HCT116 (cell line): ENCODE data around the gene IP6K2. TPM values are rescaled to one million over a fixed set of nuclear protein-coding genes. Genes with fewer than 3 reads are reported as not detected.

Source experiments
- ATAC-seq: fragments of 200-7000 bp; cut with Tn5 transposase; 2 replicates; pipeline ENCODE4 v1.9.1; 2020; ENCODE audit warnings: mild to moderate bottlenecking, moderate library complexity
- BruUV-seq: library from RNA; stranded (reverse); fragments of 400-500 nt; replicated peaks from 2 replicates; lab custom pipeline; 2021; lab: Mats Ljungman, UMichigan
- CTCF ChIA-PET: fragments of 300-600 bp; sonication (Branson Sonifier 250); formaldehyde crosslinking; loops from one replicate; lab custom pipeline; 2021; ENCODE audit warnings: antibody characterized with exemption; lab: Charles Lee
- POLR2A ChIA-PET: fragments of 300-600, 350-600 bp; sonication (Branson Sonifier 250); formaldehyde crosslinking; loops from one replicate; lab custom pipeline; 2021; ENCODE audit warnings: antibody characterized with exemption; lab: Charles Lee
- RAD21 ChIA-PET, 2 experiments: fragments of 300-600 bp; sonication (Branson Sonifier 250); formaldehyde crosslinking; loops; one replicate each; lab custom pipeline; 2023; ENCODE audit warnings: low total read pairs in 2 of 2; ENCODE audit not compliant: uncharacterized antibody in 2 of 2, unreplicated experiment in 2 of 2, low non-redundant PET in 1 of 2; lab: Charles Lee
- DNase-seq: peaks from one replicate; pipeline ENCODE4 v3.0.0-alpha.2; 2010; ENCODE audit warnings: low read depth, low spot score
- H2AFZ ChIP-seq: fragments of 200-600 bp; shearing (Covaris generic), sonication (generic); 2 replicates; pipeline ENCODE4 v1.6.1; 2017; ENCODE audit warnings: low read depth, mixed run types, mixed read lengths, antibody characterized with exemption, low read length; ENCODE audit not compliant: poor library complexity, severe bottlenecking
- H3K27ac ChIP-seq: 2 replicates; pipeline ENCODE4 v1.5.1; 2012; ENCODE audit warnings: low read depth, low read length
- H3K27me3 ChIP-seq: fragments of 200-600 bp; sonication (generic); 2 replicates; pipeline ENCODE4 v1.6.1; 2016; ENCODE audit warnings: mixed run types, low read length, mixed read lengths; ENCODE audit not compliant: insufficient read depth
- H3K36me3 ChIP-seq, 2 experiments: fragments of 200-500 bp in 1 of 2; fragments of 200-600 bp in 1 of 2; sonication (Bioruptor generic) in 1 of 2; sonication (generic) in 1 of 2; 2 replicates each; pipeline versions ENCODE4 v1.5.1 to v1.6.1; 2014 to 2016; ENCODE audit warnings: low read length in 2 of 2, inconsistent platforms in 1 of 2, mixed read lengths in 1 of 2, mixed run types in 1 of 2; ENCODE audit not compliant: insufficient read depth in 2 of 2, control insufficient read depth in 1 of 2
- H3K4me1 ChIP-seq, 2 experiments: fragments of 200-600 bp in 1 of 2; sonication (generic) in 1 of 2; 2 replicates each; pipeline versions ENCODE4 v1.5.1 to v1.6.1; 2012 to 2017; ENCODE audit warnings: low read length in 2 of 2, inconsistent platforms in 1 of 2, mild to moderate bottlenecking in 1 of 2, mixed read lengths in 1 of 2, mixed run types in 1 of 2, moderate library complexity in 1 of 2; ENCODE audit not compliant: insufficient read depth in 2 of 2, control insufficient read depth in 1 of 2
- H3K4me2 ChIP-seq: fragments of 200-600 bp; sonication (generic); 2 replicates; pipeline ENCODE4 v1.6.1; 2017; ENCODE audit warnings: mixed run types, low read length, mixed read lengths
- H3K4me3 ChIP-seq, 2 experiments: fragments of 200-600 bp in 1 of 2; sonication (generic) in 1 of 2; replicated peaks in 1 of 2; 2 replicates each; pipeline ENCODE4 v1.5.1; 2011 to 2016; ENCODE audit warnings: low read length in 2 of 2, control low read depth in 1 of 2, low read depth in 1 of 2, mild to moderate bottlenecking in 1 of 2, mixed read lengths in 1 of 2, mixed run types in 1 of 2
- H3K79me2 ChIP-seq: fragments of 200-600 bp; sonication (generic); 2 replicates; pipeline ENCODE4 v1.6.1; 2017; ENCODE audit warnings: mild to moderate bottlenecking, mixed run types, low read length, moderate library complexity, mixed read lengths; ENCODE audit not compliant: insufficient read depth
- H3K9ac ChIP-seq: fragments of 200-600 bp; sonication (generic); 2 replicates; pipeline ENCODE4 v1.6.1; 2016; ENCODE audit warnings: low read length, mixed read lengths
- H3K9me2 ChIP-seq: fragments of 200-600 bp; sonication (generic), shearing (Covaris generic); 2 replicates; pipeline ENCODE4 v1.6.1; 2017; ENCODE audit warnings: mixed run types, mild to moderate bottlenecking, moderate library complexity; ENCODE audit not compliant: insufficient read depth
- H3K9me3 ChIP-seq, 2 experiments: fragments of 200-500 bp in 1 of 2; fragments of 200-600 bp in 1 of 2; sonication (Bioruptor generic) in 1 of 2; sonication (generic) in 1 of 2; 2 replicates each; pipeline ENCODE4 v1.6.1; 2014 to 2017; ENCODE audit warnings: low read length in 2 of 2, mixed read lengths in 2 of 2, inconsistent platforms in 1 of 2, low read depth in 1 of 2, mild to moderate bottlenecking in 1 of 2, mixed run types in 1 of 2, moderate library complexity in 1 of 2; ENCODE audit not compliant: control insufficient read depth in 1 of 2, insufficient read depth in 1 of 2
- H4K20me1 ChIP-seq: fragments of 200-600 bp; sonication (generic), shearing (Covaris generic); 2 replicates; pipeline ENCODE4 v1.6.1; 2017; ENCODE audit warnings: mixed run types, mild to moderate bottlenecking, moderate library complexity; ENCODE audit not compliant: insufficient read depth
- SIN3A ChIP-seq: IDR thresholded peaks from 2 replicates; pipeline ENCODE4 v1.6.1; 2012; ENCODE audit warnings: low read depth
- ZNF274 ChIP-seq: fragments of 200-500 bp; sonication (Bioruptor generic); IDR thresholded peaks from 2 replicates; pipeline ENCODE4 v1.6.1; 2014; ENCODE audit warnings: mild to moderate bottlenecking, low read depth, low read length, inconsistent platforms
- intact Hi-C: fragments of 100-400 bp; cut with micrococcal nuclease; formaldehyde crosslinking; loops from 2 replicates; pipeline ENCODE4 v1.10.0; 2022
- total RNA-seq: library from RNA; stranded (reverse); gene quantifications from one replicate; pipeline ENCODE4 v1.2.1, GENCODE V29; 2021; ENCODE audit not compliant: unreplicated experiment
- TF ChIP-seq, protein P1 (sequence below): IDR thresholded peaks from 2 replicates; pipeline ENCODE4 v1.6.1; 2012; ENCODE audit warnings: low read depth

Gene IP6K2
- total RNA-seq, 1 experiment from 2014 or later: 89.5 TPM

- Histone ChIP-seq H3K4me3 (peak overlapping the region in 1 of 2 experiments; percentile 56; a peak in 2 of 4 replicates), H3K4me2 (peak overlapping the region; percentile 76), H4K20me1 (no peaks in the 10 kb centered on the region), H3K4me1 (peaks cover 8 to 20% of the 10 kb centered on the region in 2 experiments), H3K9ac (no peak overlapping the region), H2AFZ (no peak overlapping the region), H3K79me2 (no peaks in the 10 kb centered on the region), H3K27ac (no peak overlapping the region), H3K9me2 (no peaks in the 10 kb centered on the region), H3K36me3 (no peaks in the 10 kb centered on the region), H3K27me3 (no peaks in the 10 kb centered on the region), H3K9me3 (peaks cover 0 to 6% of the 10 kb centered on the region in 2 experiments; a peak in 1 of 4 replicates)
- POLR2A ChIA-PET: interaction anchor here (0.7 to 2.6 kb wide), 3 partner anchors 16 to 26 kb away, joined by 3 to 15 read pairs (median 3); partner anchors contain the start of genes NCKIPSD and SLC26A6
- ATAC-seq: no peak
- intact Hi-C loops: loop anchor here (10.0 kb wide), 1 partner anchor 107 kb away; the partner anchor contains the start of gene PFKFB4
- no peak for DNase-seq
- no TSS peak for BruUV-seq
- TF ChIP-seq SIN3A (no peak), ZNF274 (no peak)
- TF ChIP-seq, protein P1, sequence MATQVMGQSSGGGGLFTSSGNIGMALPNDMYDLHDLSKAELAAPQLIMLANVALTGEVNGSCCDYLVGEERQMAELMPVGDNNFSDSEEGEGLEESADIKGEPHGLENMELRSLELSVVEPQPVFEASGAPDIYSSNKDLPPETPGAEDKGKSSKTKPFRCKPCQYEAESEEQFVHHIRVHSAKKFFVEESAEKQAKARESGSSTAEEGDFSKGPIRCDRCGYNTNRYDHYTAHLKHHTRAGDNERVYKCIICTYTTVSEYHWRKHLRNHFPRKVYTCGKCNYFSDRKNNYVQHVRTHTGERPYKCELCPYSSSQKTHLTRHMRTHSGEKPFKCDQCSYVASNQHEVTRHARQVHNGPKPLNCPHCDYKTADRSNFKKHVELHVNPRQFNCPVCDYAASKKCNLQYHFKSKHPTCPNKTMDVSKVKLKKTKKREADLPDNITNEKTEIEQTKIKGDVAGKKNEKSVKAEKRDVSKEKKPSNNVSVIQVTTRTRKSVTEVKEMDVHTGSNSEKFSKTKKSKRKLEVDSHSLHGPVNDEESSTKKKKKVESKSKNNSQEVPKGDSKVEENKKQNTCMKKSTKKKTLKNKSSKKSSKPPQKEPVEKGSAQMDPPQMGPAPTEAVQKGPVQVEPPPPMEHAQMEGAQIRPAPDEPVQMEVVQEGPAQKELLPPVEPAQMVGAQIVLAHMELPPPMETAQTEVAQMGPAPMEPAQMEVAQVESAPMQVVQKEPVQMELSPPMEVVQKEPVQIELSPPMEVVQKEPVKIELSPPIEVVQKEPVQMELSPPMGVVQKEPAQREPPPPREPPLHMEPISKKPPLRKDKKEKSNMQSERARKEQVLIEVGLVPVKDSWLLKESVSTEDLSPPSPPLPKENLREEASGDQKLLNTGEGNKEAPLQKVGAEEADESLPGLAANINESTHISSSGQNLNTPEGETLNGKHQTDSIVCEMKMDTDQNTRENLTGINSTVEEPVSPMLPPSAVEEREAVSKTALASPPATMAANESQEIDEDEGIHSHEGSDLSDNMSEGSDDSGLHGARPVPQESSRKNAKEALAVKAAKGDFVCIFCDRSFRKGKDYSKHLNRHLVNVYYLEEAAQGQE: no peak
- CTCF ChIA-PET: interaction anchor here (1.7 to 2.2 kb wide), 3 partner anchors 14 to 27 kb away, joined by 4 to 12 read pairs (median 5); partner anchors contain the start of genes NCKIPSD and SLC26A6
- RAD21 ChIA-PET: interaction anchor here in 1 of 2 experiments (1.6 kb wide), 1 partner anchor 27 kb away, joined by 4 read pairs; the partner anchor contains the start of gene SLC26A6
Observed at GRCh38 chr3:48662145-48662752, 54.8 kb downstream of the IP6K2 start.
